HEK293T (cell line): ENCODE data around the gene CTDP1.
"Not testable (repeated sequence)": the region's sequence is repeated elsewhere in the genome, so short reads cannot be mapped to it uniquely, and the experiment has no call there.

ENCODE experiments used
- CTCF ChIA-PET: fragments of 350-600 bp; formaldehyde crosslinking; extraction: SDS; loops from one replicate; lab custom pipeline; 2021; ENCODE audit warnings: antibody characterized with exemption, inconsistent platforms; lab: Yijun Ruan, JAX
- POLR2A ChIA-PET: fragments of 350-600 bp; formaldehyde crosslinking; extraction: SDS; loops from one replicate; lab custom pipeline; 2020; ENCODE audit warnings: antibody characterized with exemption, inconsistent platforms; lab: Yijun Ruan, JAX
- DNase-seq: peaks from one replicate; pipeline ENCODE4 v3.0.0; 2012; ENCODE audit warnings: mixed read lengths; ENCODE audit errors: extremely low spot score
- ARNT ChIP-seq: fragments of 450-650 bp; IDR thresholded peaks from 2 replicates; pipeline ENCODE4 v1.6.1; 2017; ENCODE audit warnings: mild to moderate bottlenecking
- BHLHE40 ChIP-seq: fragments of 450-650 bp; IDR thresholded peaks from 2 replicates; pipeline ENCODE4 v1.6.1; 2016; ENCODE audit warnings: mild to moderate bottlenecking, moderate library complexity, borderline replicate concordance
- CTBP1 ChIP-seq: fragments of 450-650 bp; IDR thresholded peaks from 2 replicates; pipeline ENCODE4 v1.6.1; 2016; ENCODE audit warnings: borderline replicate concordance
- ELF4 ChIP-seq: fragments of 450-650 bp; IDR thresholded peaks from 2 replicates; pipeline ENCODE4 v1.6.1; 2017; ENCODE audit warnings: antibody characterized with exemption
- FOXA1 ChIP-seq: fragments of 450-650 bp; IDR thresholded peaks from 2 replicates; pipeline ENCODE4 v1.6.1; 2016; ENCODE audit warnings: mild to moderate bottlenecking
- FOXK2 ChIP-seq: fragments of 450-650 bp; IDR thresholded peaks from 2 replicates; pipeline ENCODE4 v1.6.1; 2016; ENCODE audit warnings: mild to moderate bottlenecking
- FOXM1 ChIP-seq: fragments of 450-650 bp; IDR thresholded peaks from 2 replicates; pipeline ENCODE4 v1.6.1; 2017; ENCODE audit warnings: mild to moderate bottlenecking, borderline replicate concordance
- HDGF ChIP-seq: fragments of 450-650 bp; IDR thresholded peaks from 2 replicates; pipeline ENCODE4 v1.6.1; 2017; ENCODE audit warnings: antibody characterized with exemption, borderline replicate concordance
- L3MBTL2 ChIP-seq: fragments of 450-650 bp; conservative IDR thresholded peaks from 2 replicates; pipeline ENCODE4 v1.6.1; 2016; ENCODE audit warnings: mild to moderate bottlenecking
- LEF1 ChIP-seq: fragments of 450-650 bp; IDR thresholded peaks from 2 replicates; pipeline ENCODE4 v1.6.1; 2017; ENCODE audit warnings: mild to moderate bottlenecking, borderline replicate concordance
- NFRKB ChIP-seq: fragments of 450-650 bp; IDR thresholded peaks from 2 replicates; pipeline ENCODE4 v1.6.1; 2016; ENCODE audit warnings: mild to moderate bottlenecking, moderate library complexity
- PKNOX1 ChIP-seq: fragments of 450-650 bp; IDR thresholded peaks from 2 replicates; pipeline ENCODE4 v1.6.1; 2016
- SP1 ChIP-seq: fragments of 450-650 bp; IDR thresholded peaks from 2 replicates; pipeline ENCODE4 v1.6.1; 2017
- SUZ12 ChIP-seq: fragments of 450-650 bp; IDR thresholded peaks from 2 replicates; pipeline ENCODE4 v1.6.1; 2016; ENCODE audit warnings: mild to moderate bottlenecking
- TARDBP ChIP-seq: fragments of 450-650 bp; IDR thresholded peaks from 2 replicates; pipeline ENCODE4 v1.6.1; 2016
- ZNF384 ChIP-seq: fragments of 450-650 bp; IDR thresholded peaks from 2 replicates; pipeline ENCODE4 v1.6.1; 2016

The CTDP1 gene

GRCh38 chr18:79718878-79719477 is 39.4 kb downstream of the CTDP1 start:
- TF ChIP-seq LEF1 (no peak), BHLHE40 (no peak), NFRKB (no peak), SUZ12 (no peak), L3MBTL2 (no peak), ZNF384 (no peak)
- CTCF ChIA-PET: no interaction called here
- POLR2A ChIA-PET: no interaction called here
- no peak for DNase-seq

GRCh38 chr18:79719478-79720358 is 40.1 kb downstream of the CTDP1 start:
- peak; percentile 10 for DNase-seq
- POLR2A ChIA-PET, CTCF ChIA-PET: not testable (repeated sequence)

- TF ChIP-seq PKNOX1 (no peak), ARNT (no peak), FOXM1 (no peak), TARDBP (no peak), CTBP1 (no peak), ELF4 (no peak), NFRKB (no peak), FOXK2 (no peak), L3MBTL2 (no peak)
- CTCF ChIA-PET: no interaction called here
- POLR2A ChIA-PET: no interaction called here
- DNase-seq: no peak
These were observed 40.7 kb downstream of the CTDP1 start for GRCh38 chr18:79720359-79720733.

- no peak for DNase-seq
- TF ChIP-seq L3MBTL2: no peak
- TF ChIP-seq ARNT: no peak
- TF ChIP-seq CTBP1: no peak
- no peak for TF ChIP-seq FOXK2
- no peak for TF ChIP-seq ZNF384
- TF ChIP-seq SP1: no peak
- CTCF ChIA-PET: no interaction called here
- POLR2A ChIA-PET: no interaction called here
These were observed 43.4 kb downstream of the CTDP1 start for GRCh38 chr18:79723036-79723435.

GRCh38 chr18:79723628-79724027 is 44.0 kb downstream of the CTDP1 start:
- no peak for TF ChIP-seq BHLHE40
- TF ChIP-seq SP1: no peak
- no peak for TF ChIP-seq FOXA1
- TF ChIP-seq ZNF384: no peak
- no peak for DNase-seq
- ChIA-PET POLR2A (no interaction called here), CTCF (no interaction called here)

GRCh38 chr18:79724299-79725080 is 44.9 kb downstream of the CTDP1 start:
- no peak for DNase-seq
- no peak for TF ChIP-seq ZNF384
- no peak for TF ChIP-seq FOXK2
- no peak for TF ChIP-seq L3MBTL2
- no peak for TF ChIP-seq FOXM1
- no peak for TF ChIP-seq SP1
- TF ChIP-seq HDGF: no peak
- ChIA-PET CTCF (no interaction called here), POLR2A (no interaction called here)

GRCh38 chr18:79725486-79725885 is 45.9 kb downstream of the CTDP1 start:
- ChIA-PET CTCF (no interaction called here), POLR2A (no interaction called here)
- TF ChIP-seq FOXM1 (no peak), NFRKB (no peak), ARNT (no peak), SUZ12 (no peak), ELF4 (no peak), FOXK2 (no peak), TARDBP (no peak), PKNOX1 (no peak), ZNF384 (no peak), SP1 (no peak), CTBP1 (no peak), LEF1 (no peak)
- no peak for DNase-seq
